Astrocyte of the hippocampus (primary cell): ENCODE measurements around the gene IL4I1.

Experiments
- DNase-seq: peaks from one replicate; pipeline ENCODE4 v3.0.0; 2011; ENCODE audit warnings: low read depth, low spot score

Gene IL4I1

GRCh38 chr19:49879243-49879963, 17.3 kb downstream of the IL4I1 start:
- no peak for DNase-seq

GRCh38 chr19:49878744-49879070, 18.0 kb downstream of the IL4I1 start:
- no peak for DNase-seq

- DNase-seq = peak; percentile 99
Observed at GRCh38 chr19:49877879-49878743, 18.6 kb downstream of the IL4I1 start.

GRCh38 chr19:49877020-49877878, 19.4 kb downstream of the IL4I1 start, which contains the start of the genes AKT1S1 and TBC1D17:
TSS of gene AKT1S1 (minus strand) at chr19:49877355. CDS start at chr19:49873295, 4,060 bp downstream.
TSS of gene TBC1D17 (plus strand) at chr19:49877702. CDS start at chr19:49877724, 22 bp downstream.
- DNase-seq = peak; percentile 100

- DNase-seq = peak; percentile 99
Observed at GRCh38 chr19:49876422-49877019, 20.2 kb downstream of the IL4I1 start.

- DNase-seq = peak; percentile 73
Observed at GRCh38 chr19:49875857-49876421, 20.7 kb downstream of the IL4I1 start.

GRCh38 chr19:49875177-49875576, 21.5 kb downstream of the IL4I1 start:
- no peak for DNase-seq

- DNase-seq = no peak
Observed at GRCh38 chr19:49874503-49875157, 22.1 kb downstream of the IL4I1 start.

GRCh38 chr19:49873834-49874233, 22.9 kb downstream of the IL4I1 start:
- DNase-seq = no peak

- no peak for DNase-seq
Observed at GRCh38 chr19:49873129-49873521, 23.6 kb downstream of the IL4I1 start.

- DNase-seq = no peak
Observed at GRCh38 chr19:49872245-49873128, 24.2 kb downstream of the IL4I1 start.

GRCh38 chr19:49871349-49871985, 25.2 kb downstream of the IL4I1 start:
- no peak for DNase-seq

GRCh38 chr19:49870309-49870901, 26.3 kb downstream of the IL4I1 start:
- no peak for DNase-seq

GRCh38 chr19:49869484-49870308, 27.0 kb downstream of the IL4I1 start:
- peak; percentile 100 for DNase-seq

- no peak for DNase-seq
Observed at GRCh38 chr19:49869009-49869483, 27.6 kb downstream of the IL4I1 start.

GRCh38 chr19:49866933-49867782, 29.5 kb downstream of the IL4I1 start, which contains the start of gene PNKP:
TSS of gene PNKP (minus strand) at chr19:49867576. CDS start at chr19:49867204, 372 bp downstream.
- DNase-seq = peak; percentile 97
